Neuronal stem cell (in vitro differentiated cells): ENCODE results near the gene APOBEC2.

Source experiments
- DNase-seq: peaks from one replicate; pipeline ENCODE4 v3.0.0-alpha.2; 2013; ENCODE audit warnings: low spot score
- H2AFZ ChIP-seq: one replicate; pipeline ENCODE4 v1.6.1; 2013; ENCODE audit warnings: mild to moderate bottlenecking, low read length, inconsistent platforms
- H2AK5ac ChIP-seq: 2 replicates; pipeline ENCODE4 v1.6.1; 2013; ENCODE audit warnings: low read depth, mild to moderate bottlenecking, inconsistent platforms, low read length, moderate library complexity, mixed read lengths
- H2BK120ac ChIP-seq: 2 replicates; pipeline ENCODE4 v1.6.1; 2013; ENCODE audit warnings: low read depth, mild to moderate bottlenecking, inconsistent platforms, low read length, moderate library complexity, mixed read lengths
- H2BK12ac ChIP-seq: one replicate; pipeline ENCODE4 v1.6.1; 2013; ENCODE audit warnings: low read length, inconsistent platforms
- H2BK15ac ChIP-seq: 2 replicates; pipeline ENCODE4 v1.6.1; 2013; ENCODE audit warnings: mild to moderate bottlenecking, low read length, inconsistent platforms, mixed read lengths
- H2BK5ac ChIP-seq: one replicate; pipeline ENCODE4 v1.6.1; 2013; ENCODE audit warnings: inconsistent platforms, mild to moderate bottlenecking, low read length, moderate library complexity
- H3K14ac ChIP-seq: one replicate; pipeline ENCODE4 v1.6.1; 2013; ENCODE audit warnings: low read length, inconsistent platforms
- H3K18ac ChIP-seq: 2 replicates; pipeline ENCODE4 v1.6.1; 2013; ENCODE audit warnings: low read length, inconsistent platforms
- H3K23ac ChIP-seq: 2 replicates; pipeline ENCODE4 v1.6.1; 2013; ENCODE audit warnings: low read depth, mild to moderate bottlenecking, mixed read lengths, low read length, inconsistent platforms; ENCODE audit not compliant: poor library complexity
- H3K27ac ChIP-seq: replicated peaks from 3 replicates; pipeline ENCODE4 v1.5.1; 2013; ENCODE audit warnings: low read length, inconsistent platforms
- H3K27me3 ChIP-seq, 3 experiments: 2 replicates each; pipeline ENCODE4 v1.6.1; 2013; ENCODE audit warnings: low read length in 3 of 3, mild to moderate bottlenecking in 2 of 3, inconsistent platforms in 1 of 3, low read depth in 1 of 3, mixed read lengths in 1 of 3, moderate library complexity in 1 of 3; ENCODE audit not compliant: control insufficient read depth in 3 of 3, insufficient read depth in 3 of 3
- H3K36me3 ChIP-seq, 2 donors: replicated peaks in 1 of 2; 2 replicates each; pipeline ENCODE4 v1.6.1; 2013; ENCODE audit warnings: low read length in 2 of 2; ENCODE audit not compliant: control insufficient read depth in 2 of 2, insufficient read depth in 2 of 2
- H3K4ac ChIP-seq: 2 replicates; pipeline ENCODE4 v1.6.1; 2013; ENCODE audit warnings: inconsistent platforms, mild to moderate bottlenecking, low read length, moderate library complexity
- H3K4me1 ChIP-seq, 2 donors: 1 replicate in 1 of 2; 2 replicates in 1 of 2; pipeline ENCODE4 v1.6.1; 2013; ENCODE audit warnings: low read length in 2 of 2, low read depth in 1 of 2; ENCODE audit not compliant: control insufficient read depth in 2 of 2, insufficient read depth in 1 of 2
- H3K4me2 ChIP-seq: one replicate; pipeline ENCODE4 v1.6.1; 2013; ENCODE audit warnings: mild to moderate bottlenecking, low read length, inconsistent platforms; ENCODE audit not compliant: insufficient read depth, poor library complexity, severe bottlenecking
- H3K4me3 ChIP-seq, 2 donors: 2 replicates each; pipeline ENCODE4 v1.5.1; 2013; ENCODE audit warnings: low read length in 2 of 2, mild to moderate bottlenecking in 2 of 2, inconsistent platforms in 1 of 2, moderate library complexity in 1 of 2
- H3K79me1 ChIP-seq: one replicate; pipeline ENCODE4 v1.6.1; 2013; ENCODE audit warnings: low read depth, mild to moderate bottlenecking, inconsistent platforms, low read length, moderate library complexity
- H3K9ac ChIP-seq: one replicate; pipeline ENCODE4 v1.6.1; 2013; ENCODE audit warnings: mild to moderate bottlenecking, low read depth, low read length, inconsistent platforms; ENCODE audit not compliant: poor library complexity
- H3K9me3 ChIP-seq, 2 donors: replicated peaks in 1 of 2; 2 replicates each; pipeline versions ENCODE3 to v1.6.1; 2013; ENCODE audit warnings: low read length in 2 of 2, mild to moderate bottlenecking in 2 of 2, inconsistent platforms in 1 of 2, low read depth in 1 of 2, mixed read lengths in 1 of 2, moderate library complexity in 1 of 2; ENCODE audit not compliant: control insufficient read depth in 2 of 2, insufficient read depth in 1 of 2
- H4K8ac ChIP-seq: one replicate; pipeline ENCODE4 v1.6.1; 2013; ENCODE audit warnings: low read depth, mild to moderate bottlenecking, inconsistent platforms, low read length, moderate library complexity
- H4K91ac ChIP-seq: one replicate; pipeline ENCODE4 v1.6.1; 2013; ENCODE audit warnings: low read length, low read depth, mild to moderate bottlenecking, inconsistent platforms; ENCODE audit not compliant: poor library complexity
- WGBS, 2 donors: extraction: QIAGEN DNeasy Blood & Tissue Kit; methylation state at CpG; one replicate each; pipeline ENCODE4 v1.1.7; 2013; ENCODE audit warnings: missing lambda C conversion rate in 2 of 2, mixed read lengths in 1 of 2; ENCODE audit not compliant: insufficient read length in 2 of 2, insufficient replicate concordance in 1 of 2; ENCODE audit errors: extremely low coverage in 2 of 2; 5-methylcytosine and 5-hydroxymethylcytosine counted together

APOBEC2 gene

GRCh38 chr6:41073968-41074691, 21.1 kb downstream of the APOBEC2 start:
- Histone ChIP-seq H2BK120ac (no peak overlapping the region), H3K4me1 (peaks cover 6 to 9% of the 10 kb centered on the region in 2 donors), H3K79me1 (peaks cover 3% of the 10 kb centered on the region), H2AK5ac (no peak overlapping the region), H3K27me3 (no peaks in the 10 kb centered on the region), H4K8ac (no peak overlapping the region), H3K27ac (peak overlapping the region; percentile 99), H2BK5ac (no peak overlapping the region), H3K4me2 (peak overlapping the region; percentile 74), H3K9ac (peak overlapping the region; percentile 94), H3K4ac (no peak overlapping the region), H3K14ac (no peak overlapping the region), H3K18ac (no peak overlapping the region), H2BK12ac (no peak overlapping the region), H3K23ac (peak overlapping the region; percentile 12), H3K4me3 (peak overlapping the region; percentile 83 to 91), H3K9me3 (no peaks in the 10 kb centered on the region), H3K36me3 (peaks cover 2 to 29% of the 10 kb centered on the region in 2 donors), H2AFZ (peak overlapping the region; percentile 84), H4K91ac (no peak overlapping the region), H2BK15ac (no peak overlapping the region)
- no peak for DNase-seq
- no CpG with 5 or more reads among the region's 11 CpGs for WGBS, 2 donors

- Histone ChIP-seq H3K14ac (no peak overlapping the region), H3K36me3 (peaks cover 2 to 29% of the 10 kb centered on the region in 2 donors), H2BK12ac (no peak overlapping the region), H3K4me3 (peak overlapping the region in 1 of 2 donors; percentile 83), H3K18ac (no peak overlapping the region), H3K4ac (no peak overlapping the region), H3K27ac (no peak overlapping the region), H2BK5ac (no peak overlapping the region), H3K79me1 (peaks cover 3% of the 10 kb centered on the region), H3K4me1 (peaks cover 6 to 9% of the 10 kb centered on the region in 2 donors), H3K4me2 (no peak overlapping the region), H2AFZ (peak overlapping the region; percentile 84), H3K9me3 (no peaks in the 10 kb centered on the region), H3K9ac (no peak overlapping the region), H2BK15ac (no peak overlapping the region), H3K27me3 (no peaks in the 10 kb centered on the region), H2AK5ac (no peak overlapping the region), H3K23ac (no peak overlapping the region), H2BK120ac (no peak overlapping the region), H4K91ac (no peak overlapping the region), H4K8ac (no peak overlapping the region)
- WGBS, 2 donors: no CpG with 5 or more reads among the region's 11 CpGs
- no peak for DNase-seq
Measured at GRCh38 chr6:41074692-41075436, 21.9 kb downstream of the APOBEC2 start.

- no peak for DNase-seq
- H2BK5ac ChIP-seq: no peak overlapping the region
- no peak overlapping the region for H4K91ac ChIP-seq
Measured at GRCh38 chr6:41075651-41076626, 22.9 kb downstream of the APOBEC2 start.

More at GRCh38 chr6:41075651-41076626, 22.9 kb downstream of the APOBEC2 start:
- H3K14ac ChIP-seq: no peak overlapping the region
- H3K18ac ChIP-seq: no peak overlapping the region
- peaks cover 6 to 31% of the 10 kb centered on the region in 2 donors for H3K36me3 ChIP-seq
- H3K27ac ChIP-seq: no peak overlapping the region
- peaks cover 3% of the 10 kb centered on the region for H3K79me1 ChIP-seq
- no peak overlapping the region for H3K23ac ChIP-seq
- no peak overlapping the region for H2BK15ac ChIP-seq
- WGBS, 2 donors: no CpG with 5 or more reads among the region's 4 CpGs
- no peak overlapping the region for H2BK120ac ChIP-seq
- H3K4me3 ChIP-seq: no peak overlapping the region
- no peak overlapping the region for H2AK5ac ChIP-seq
- H2AFZ ChIP-seq: no peak overlapping the region
- no peak overlapping the region for H3K4me2 ChIP-seq
- H3K27me3 ChIP-seq: no peaks in the 10 kb centered on the region
- no peaks in the 10 kb centered on the region for H3K9me3 ChIP-seq
- no peak overlapping the region for H4K8ac ChIP-seq
- no peak overlapping the region for H2BK12ac ChIP-seq
- no peak overlapping the region for H3K9ac ChIP-seq
- H3K4me1 ChIP-seq: peaks cover 5 to 6% of the 10 kb centered on the region in 2 donors
- no peak overlapping the region for H3K4ac ChIP-seq
